UCSD-AML1 (cell line): Measurements from ENCODE around the gene LINGO1.

Experiments used
- DNase-seq: peaks from one replicate; lab custom pipeline; 2025; ENCODE audit not compliant: unreplicated experiment; lab: John Stamatoyannopoulos, UW

The LINGO1 gene

DNA sequence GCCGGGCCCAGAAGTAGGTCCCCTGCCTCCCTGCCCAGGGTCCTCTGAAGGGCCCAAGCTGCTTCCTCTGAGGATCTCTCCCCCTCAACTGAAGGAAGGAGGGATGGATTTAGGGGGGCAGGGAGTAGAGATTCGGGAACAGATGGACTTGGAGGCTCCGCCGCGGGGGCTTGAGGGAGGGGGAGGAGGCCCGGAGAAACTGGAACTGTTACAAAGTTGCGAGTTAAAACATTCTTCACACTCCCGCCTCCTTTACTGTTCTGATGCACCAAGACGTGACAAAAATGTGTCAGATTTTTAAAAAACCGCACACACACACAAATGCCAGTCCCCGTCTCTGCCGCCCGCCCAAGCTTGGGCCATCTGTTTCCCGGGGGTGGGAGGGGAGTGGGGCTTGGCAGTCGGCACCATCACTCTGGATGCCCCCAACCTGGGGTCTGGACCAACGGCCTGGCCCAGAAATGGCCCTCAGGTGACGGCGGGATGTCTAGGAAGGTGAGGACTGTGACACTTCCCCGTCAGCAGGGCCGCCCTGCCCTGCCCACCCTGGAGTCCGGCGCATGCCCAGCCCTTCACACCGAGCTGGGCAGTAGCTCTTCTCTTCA is 25.0 kb upstream of the LINGO1 start:
- DNase-seq: no peak

DNA sequence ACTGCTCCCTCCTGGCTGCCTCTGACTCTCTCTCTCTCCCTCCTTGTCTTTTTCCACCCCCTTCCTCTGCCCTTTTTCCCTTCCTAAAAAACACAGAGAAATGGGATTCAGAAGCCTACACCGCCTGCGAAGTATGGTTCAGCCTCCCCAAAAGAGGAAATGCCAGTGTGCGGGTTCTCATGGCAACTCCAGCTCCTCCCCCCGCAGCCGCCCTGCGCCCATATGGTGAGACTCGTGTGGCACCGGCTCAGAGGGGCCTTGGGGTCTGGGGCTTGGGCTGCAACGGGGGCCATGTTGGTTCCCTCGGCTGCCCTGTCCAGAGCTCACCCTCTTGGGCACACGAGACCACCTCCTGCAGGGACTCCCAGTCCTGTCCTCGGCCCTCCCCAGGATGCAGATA is 23.6 kb upstream of the LINGO1 start:
- DNase-seq: peak; percentile 57

DNA sequence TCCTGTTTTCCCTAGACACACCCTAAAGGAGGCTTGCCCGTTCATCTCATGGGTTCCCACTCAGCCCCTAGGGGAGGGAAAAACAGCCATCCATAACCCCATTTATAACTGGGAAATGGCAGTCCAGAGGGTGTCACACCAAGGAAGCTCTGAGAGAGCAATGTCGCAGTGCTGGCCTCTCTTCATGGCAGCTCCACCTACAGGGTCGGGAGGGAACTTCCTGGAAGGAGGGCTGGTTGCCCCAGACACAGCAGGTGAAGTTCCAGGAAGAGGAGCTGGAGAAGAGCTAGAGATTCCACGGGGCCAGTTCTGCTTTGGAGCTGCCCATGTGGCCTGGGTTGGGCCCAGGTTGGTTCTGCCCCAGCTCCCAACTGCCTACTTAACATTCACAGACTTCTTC is 22.3 kb upstream of the LINGO1 start:
- peak; percentile 39 for DNase-seq

DNA sequence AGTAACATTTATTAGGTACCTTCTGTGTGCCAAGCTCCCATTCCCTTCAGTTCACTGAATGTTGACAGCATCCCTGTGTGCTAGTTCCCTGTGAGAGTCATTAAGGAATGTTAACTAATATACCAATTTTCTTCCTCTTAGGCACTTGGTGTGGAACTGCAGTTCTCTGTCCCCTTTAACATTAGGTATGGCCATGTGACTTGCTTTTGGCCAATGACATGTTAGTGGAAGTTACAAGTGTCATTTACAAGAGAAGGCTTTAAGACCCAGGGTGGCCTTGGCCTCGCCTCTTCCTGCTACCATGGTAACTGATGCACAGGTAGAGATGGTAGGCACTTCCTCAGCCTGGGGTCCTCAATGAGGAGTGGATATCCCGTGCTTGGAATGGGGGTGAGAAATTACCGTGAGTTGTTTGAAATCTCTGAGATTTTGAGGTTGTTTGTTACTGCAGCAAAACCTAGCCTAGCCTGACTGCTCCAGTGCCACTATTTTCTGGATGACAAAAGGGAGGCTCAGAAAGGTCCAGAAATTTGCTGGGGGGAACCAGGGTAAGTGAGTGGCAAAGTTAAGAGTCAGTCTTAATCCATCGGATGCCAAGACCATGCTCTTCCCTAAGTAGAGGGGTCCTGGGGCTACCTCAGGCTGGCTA is 21.2 kb upstream of the LINGO1 start:
- no peak for DNase-seq

DNA sequence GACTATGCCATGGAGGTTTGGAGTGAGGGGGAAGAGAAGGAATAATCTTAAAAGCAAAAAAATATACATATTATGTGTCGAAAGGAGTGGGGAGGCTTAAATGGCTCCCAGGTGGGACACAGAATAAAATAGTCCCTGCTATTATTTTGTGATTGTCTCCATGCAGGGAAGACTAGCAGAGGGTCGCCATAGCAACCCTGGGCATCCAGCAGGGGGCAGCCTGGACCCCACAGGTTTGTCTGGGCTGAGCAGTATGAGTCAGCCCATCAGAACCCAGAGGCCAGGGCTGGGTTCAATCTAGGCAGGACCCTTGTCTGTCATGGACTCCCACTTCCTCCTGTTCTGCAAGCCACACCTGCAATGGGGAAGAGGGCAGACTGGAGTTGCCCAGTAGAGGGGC is 17.6 kb upstream of the LINGO1 start:
- peak; percentile 19 for DNase-seq

DNA sequence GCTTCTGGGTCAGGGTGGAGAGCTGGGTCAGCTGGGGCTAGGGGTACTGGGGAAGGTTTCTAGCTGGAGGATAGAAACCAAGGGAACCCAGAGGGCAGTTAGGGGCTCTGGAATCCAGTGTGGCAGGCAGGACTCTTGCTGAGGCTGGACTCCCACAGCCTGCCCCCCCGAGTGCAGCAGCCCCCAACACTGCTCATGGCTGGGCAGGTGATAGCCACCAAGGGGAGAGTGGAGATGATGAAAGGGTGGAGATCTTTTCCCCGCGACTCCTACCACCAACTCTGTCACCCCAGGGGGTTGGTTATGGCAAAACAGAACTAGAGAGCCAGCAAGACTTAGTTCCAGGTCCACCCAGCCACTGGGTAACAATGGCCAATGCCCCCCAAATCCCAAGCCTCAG is 16.9 kb upstream of the LINGO1 start:
- no peak for DNase-seq

DNA sequence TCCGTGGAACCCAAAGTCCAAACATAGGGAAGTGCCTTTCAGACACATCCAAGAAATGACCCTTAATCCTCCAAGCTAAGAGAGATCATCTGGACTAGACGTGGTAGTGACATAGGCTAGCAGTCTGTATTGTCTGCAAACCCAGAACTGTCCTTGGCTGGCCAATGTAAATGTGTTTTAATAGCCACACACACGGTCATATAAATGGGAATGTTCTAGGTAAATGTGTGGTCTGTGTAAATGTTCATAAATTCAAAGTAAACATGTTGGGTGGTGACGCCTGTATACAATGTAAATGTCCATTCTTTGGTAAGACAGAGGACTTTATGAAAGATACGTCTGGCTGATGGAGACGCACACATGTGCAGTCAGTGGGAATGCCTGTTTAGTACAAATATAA is 16.3 kb upstream of the LINGO1 start:
- no peak for DNase-seq

DNA sequence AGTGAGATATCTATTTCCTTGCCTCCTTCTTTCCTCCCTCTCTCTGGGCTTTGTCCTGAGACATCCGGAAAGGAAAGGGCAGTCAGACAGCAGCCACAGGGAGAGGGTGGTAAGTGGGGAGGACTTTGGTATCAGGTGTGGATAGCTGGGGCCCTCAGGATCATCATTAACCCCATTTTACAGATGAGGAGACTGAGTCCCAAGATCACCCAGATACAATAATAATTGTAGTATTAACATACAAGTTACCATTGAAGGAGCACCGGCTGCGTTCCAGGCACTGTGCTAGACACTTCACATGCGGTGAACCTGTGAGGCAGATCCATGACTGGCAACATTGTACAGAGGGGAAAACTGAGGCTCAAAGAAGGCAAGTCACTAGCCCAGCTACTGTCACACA is 15.2 kb upstream of the LINGO1 start:
- DNase-seq: no peak

DNA sequence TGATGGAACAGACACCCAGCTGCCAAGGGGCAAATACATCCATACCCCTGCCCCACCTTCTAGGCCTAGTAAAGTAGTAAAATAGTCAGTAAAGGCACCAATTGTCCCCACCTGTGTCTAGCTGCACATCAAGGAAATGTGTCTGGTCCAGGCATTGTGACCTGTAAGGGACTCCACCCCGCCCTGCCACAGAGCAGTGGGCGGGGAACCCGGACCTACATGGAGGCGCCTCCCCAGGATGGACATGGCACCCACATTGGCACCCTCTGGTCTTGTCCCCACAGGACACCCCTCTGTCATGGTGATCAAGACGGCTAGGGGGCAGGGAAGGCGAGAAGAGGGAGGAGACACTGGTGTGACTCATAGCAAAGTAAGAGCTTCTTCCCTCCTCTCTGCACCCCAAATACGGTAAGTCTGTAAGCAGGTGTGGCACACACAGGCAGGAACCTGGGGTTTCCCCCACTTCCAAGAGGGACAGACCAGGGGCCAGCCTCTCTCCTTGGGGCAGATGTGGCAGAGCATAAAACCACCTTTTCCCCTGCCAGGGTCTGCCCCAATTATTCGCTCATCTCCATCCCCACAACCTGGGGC is 13.5 kb upstream of the LINGO1 start:
- no peak for DNase-seq

DNA sequence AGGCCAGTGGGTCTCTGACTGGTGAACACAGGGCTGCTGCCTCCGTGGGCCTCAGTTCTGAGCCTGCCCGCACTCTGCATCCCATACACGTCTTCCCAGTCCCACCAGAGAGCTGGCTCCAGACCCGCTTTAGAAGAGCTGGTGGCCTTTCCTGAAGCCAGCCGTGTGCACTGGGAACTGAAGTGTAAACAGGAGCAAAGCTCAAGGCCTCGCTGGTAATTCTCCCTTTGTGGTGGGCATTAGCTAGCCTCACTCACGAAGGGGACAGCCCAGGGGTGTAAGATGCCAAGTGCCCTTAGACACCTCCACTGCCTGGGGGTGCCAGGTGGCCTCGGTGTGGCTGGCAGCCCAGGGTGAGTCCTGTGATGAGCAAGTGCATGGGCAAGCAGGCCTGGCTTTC is 12.9 kb upstream of the LINGO1 start:
- DNase-seq: no peak

DNA sequence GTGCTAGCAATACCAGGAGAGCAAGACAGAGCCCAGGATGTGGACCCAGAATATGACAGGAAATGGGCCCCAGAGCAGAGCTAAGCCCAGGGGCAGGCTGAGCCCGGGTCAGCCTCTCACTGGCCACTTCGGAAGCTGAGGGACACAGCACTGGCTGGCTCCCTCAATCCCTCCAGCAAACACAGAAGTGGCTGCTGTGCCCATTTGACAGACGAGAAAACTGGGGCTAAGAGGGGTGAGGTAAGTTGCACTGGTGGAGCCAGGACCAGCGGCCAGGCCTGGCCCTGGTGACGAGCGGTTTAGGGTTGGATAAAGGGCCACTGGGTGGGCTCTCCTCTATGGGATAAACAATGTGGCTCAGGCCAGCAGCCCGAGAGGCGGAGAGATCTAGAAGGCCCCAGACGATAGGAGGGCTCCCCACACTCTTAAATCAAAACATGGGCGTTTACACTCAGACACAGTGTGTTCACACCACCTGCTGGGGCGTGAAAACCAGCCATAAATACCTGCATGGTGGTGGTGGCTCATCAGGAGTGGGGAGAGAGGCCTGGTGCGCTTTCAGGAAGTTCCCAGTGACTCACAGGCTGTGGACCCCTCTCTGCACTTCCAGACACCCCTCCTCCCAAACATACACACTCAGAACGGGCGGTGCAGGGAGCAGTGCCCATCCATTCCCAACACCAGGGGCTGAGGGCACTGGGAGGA is 12.0 kb upstream of the LINGO1 start:
- DNase-seq: no peak

DNA sequence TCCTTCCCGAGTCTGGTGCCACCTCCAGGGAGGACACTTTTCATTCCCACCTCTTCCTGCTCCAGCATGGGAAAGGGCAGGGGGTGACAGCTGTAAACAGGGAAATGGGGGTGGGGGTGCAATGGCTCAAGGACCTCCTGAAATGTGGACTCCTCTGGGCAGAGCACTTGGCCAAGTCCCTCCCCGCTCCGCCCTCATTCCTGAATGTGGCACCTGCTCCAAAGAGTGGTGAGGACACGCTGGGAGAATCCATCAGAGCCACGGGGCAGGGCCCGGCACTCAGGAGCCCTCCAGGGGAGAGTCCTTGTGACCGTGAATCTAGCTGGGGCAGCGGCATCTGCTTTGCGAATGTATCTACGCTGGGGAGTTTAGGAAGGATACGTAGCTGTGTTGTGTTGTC is 11.1 kb upstream of the LINGO1 start:
- no peak for DNase-seq

DNA sequence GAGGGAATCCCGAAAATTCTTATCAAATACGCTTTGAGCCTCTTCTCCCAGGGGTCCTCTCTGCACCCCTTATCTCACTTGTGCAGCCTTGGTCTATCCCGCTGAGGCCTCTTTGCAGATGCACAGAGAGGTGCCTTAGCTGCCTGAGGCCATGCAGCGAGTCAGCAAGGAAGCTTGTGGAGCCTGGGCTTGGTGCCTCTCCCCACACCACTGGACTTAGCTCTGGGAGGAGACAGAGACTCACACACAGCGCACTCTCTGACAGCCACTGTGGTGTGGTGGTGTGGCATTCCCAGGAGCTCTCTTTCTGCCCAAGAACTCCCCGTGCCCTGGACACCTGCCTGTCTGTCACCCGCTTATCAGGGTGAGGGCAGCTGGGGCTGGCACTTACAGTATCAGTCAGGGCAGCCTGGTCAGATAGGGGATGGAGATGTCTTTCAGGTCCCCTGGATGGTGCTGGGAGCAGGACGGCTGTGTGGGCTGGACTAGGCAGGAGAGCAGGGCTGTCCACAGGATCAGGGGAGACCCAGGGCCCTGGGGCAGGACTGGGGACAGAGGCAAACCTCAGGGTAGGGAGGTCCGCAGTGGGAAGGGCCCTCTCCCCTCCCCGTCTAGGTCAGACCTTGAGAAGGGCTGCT is 10.2 kb upstream of the LINGO1 start:
- no peak for DNase-seq

DNA sequence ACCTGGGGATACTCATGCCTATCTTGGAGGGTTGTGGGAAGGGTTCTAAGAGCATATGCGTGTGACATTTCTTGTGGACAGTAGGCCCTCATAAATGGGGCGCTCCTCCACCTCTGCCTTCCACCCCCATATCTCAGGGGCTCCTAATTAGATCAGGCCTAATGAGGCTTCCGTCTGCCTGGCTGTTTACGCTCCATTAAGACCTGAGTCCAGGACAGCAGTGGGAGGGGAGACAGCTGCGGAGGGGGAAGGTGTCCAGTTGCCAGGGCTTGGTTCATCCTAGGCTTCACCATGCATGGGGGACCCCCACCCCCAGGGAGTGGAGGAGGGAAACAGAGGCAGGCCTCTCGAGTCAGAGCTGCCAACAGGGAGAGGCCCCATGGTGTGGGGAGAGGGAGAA is 9.3 kb upstream of the LINGO1 start:
- DNase-seq: no peak

DNA sequence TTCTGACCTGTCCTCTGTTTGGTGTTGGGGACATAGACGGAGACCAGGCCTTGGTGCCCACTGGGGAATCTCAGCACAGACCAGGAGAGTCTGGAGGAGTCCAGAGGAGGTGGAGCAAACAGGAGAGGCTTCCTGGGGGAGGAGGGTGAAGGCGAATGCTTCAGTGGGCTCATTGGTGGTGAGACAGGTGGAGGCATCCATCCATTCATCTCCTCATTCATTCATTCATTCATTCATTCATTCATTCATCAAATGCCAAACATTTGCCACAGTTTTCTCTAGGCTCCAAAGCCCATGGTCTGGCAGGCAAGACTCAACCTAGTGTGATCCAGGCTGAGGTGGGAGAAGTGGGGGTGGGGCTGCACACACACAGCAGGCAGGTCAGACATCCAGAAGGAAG is 7.9 kb upstream of the LINGO1 start:
- DNase-seq: no peak

DNA sequence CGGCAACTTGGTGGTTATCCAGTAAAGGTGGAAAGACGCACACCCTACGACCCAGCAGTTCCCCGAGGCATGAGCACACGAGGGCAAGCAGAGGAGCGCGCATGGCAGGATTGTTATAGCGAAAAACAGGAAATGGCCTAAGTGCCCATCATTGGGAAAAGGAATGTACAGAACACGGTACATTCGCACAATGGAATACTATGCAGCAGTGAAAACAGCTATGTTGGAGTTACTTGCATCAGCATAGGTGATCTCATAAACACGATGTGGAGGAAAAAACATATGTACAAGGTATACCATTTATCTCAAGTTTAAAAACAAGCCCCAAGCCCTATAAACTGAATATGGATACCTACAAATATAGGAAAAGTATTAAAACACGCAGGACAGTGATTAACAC is 6.7 kb upstream of the LINGO1 start:
- DNase-seq: no peak

DNA sequence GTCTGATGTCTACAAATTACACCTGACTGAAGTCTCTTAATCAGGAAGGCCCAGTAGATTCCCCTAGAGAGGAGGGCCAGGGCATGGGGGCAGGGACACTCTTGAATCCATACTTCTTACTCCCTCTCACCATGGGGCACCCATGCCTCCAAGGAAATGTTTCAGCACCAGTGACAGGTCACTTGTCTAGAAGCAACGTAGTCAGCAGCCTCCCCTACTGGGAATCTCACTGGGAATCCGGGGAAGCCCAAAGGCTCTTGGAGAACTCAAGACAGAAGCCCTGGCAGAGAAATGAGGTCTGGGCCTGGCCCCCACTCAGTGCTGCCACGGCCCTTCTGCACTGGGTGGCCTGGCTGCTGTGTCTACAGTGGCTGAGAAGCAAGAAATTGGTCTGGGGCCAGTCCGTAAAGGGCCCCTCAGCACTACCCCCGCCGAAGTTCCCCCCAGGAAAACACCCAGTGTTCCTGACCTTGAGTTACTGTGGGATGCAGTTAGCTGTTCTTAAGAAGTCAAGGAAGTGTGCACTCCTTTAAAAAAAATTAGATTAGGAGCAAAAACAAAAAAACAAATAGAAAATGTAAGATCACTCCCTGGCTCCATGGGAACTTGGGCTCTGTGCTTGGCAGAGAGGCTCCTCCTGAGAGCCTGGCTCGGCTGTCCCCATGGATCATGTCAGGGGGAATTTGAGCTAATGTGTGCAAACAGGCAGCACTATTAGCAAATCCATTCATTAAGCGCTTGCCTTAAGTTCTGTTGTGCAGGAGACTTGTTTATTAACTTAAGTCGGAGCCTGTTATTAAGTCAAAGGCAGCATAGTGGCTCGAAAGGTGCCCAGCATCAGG is 5.4 kb upstream of the LINGO1 start:
- DNase-seq: no peak

DNA sequence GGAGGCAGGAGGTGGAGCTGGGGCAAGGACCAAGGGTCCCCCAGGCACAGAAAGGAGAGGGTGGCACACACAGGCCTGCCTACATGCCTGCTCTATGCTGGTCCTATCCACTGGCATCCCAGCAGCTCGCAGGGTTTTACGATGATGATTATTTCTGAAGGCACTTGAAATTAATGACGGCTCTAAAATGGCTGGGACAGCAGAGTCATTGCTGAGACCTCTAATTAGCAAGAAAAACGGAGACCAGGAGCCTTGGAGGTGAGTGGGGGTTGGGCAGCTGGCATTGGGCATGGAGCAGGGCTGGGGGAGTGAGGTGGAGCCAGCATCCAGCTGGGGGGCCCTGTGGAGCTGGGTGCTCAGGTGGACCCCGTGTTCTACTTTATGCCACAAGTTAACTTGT is 3.5 kb upstream of the LINGO1 start:
- DNase-seq: no peak

DNA sequence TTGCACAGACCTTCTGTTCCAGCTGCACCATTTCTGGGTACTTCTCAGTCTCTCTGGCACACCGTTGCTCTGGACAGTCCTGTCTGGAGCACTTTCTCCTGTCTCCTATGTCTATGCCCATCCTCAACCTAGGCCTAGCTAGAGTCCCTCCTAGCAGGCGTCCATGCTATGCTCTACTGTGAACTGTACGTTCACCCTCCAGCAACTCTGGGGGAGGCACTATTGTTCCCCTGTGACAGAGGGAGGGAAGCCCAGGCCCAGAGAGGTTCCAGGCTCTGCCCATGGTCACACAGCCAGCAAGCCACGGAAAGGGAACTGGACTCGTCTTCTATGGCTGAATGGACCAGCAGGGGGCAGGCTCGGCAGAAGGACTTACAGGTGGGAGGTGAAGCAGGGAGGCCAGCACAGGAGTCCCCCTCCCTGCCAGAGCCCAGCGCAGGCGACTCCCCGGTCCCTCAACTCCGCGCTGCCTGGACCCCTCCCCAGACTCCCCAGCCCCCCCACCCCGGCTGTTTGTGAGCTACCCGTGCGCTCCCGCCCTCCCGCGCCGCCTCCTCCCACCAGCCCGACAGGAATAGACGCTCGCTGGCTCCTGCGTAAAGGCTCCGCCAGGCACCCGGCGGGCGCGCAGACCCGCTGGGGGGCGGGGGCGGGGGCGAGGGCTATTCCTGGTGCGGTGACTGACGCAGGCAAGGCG is 1.7 kb upstream of the LINGO1 start:
- DNase-seq: peak; percentile 54

DNA sequence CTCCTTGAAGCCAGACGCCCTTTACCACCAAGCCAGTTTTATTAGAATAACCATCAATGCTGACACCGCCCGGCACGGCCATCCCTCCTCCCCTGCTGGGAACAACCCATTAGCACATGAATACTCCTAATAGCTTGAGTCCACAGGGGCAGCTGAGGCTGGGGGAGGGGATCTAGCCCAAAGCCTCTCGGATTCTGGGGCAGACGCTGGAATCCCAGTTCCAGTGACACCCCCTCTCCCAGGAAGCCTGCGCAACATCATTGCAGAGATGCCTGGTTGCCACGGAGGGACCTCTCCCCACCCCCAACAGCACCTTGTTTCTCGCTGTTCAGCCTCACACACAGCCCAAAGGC is 1.2 kb upstream of the LINGO1 start:
- DNase-seq: no peak
